ENCODE measurements around the gene TMEM209. TPM values are rescaled to one million over a fixed set of nuclear protein-coding genes. Genes with fewer than 3 reads are reported as not detected.

The TMEM209 gene
- 11.0 to 17.8 TPM (median 15.4 TPM) in 5 replicates for total RNA-seq (2022; extraction: Qiagen RNA extraction; ENCODE audit: low read depth)

DNA sequence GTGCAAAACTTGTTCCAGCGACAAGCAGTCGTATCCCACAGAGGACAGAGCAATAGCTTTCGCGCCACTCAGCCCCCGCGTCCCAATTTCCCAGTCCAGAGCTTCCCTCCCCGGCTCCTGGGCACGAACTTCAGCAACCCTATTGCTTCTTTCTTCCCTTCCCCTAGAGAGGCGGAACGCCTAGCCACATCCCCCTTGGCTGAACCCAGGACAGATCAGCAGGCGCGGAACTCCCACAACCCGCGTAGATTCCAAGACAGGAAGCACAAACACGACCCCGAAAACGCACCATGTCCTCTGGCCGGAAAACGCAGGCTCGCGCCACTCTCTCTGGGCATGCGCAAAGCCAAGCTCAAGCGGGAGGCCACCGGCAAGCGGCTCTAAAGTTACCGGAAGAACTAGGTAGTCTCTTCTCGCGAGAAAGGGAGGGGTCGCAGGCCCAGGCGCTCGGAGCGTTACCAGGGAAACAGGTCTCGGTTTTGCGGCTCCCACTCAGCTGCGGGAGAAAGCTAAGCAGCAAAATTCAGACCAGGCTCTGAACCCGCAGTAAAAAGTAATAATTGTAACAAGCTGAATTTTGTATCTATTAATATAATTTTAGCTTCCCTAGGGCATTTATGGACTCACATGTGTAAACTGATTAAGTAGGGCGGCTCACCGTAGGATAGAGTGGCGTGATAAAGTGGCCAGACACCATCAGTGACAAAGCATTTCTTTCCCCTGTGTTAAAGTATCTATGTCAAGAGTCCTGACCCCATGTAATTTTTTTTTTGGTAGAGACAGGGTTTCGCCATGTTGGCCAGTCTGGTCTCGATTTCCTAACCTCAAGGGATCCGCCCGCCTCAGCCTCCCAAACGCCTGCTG lies at the start of gene TMEM209:
TMEM209 (minus strand) TSS at position 323 of the 864 bp plus-strand sequence; CDS start at position 292, 31 bp downstream.

DNA sequence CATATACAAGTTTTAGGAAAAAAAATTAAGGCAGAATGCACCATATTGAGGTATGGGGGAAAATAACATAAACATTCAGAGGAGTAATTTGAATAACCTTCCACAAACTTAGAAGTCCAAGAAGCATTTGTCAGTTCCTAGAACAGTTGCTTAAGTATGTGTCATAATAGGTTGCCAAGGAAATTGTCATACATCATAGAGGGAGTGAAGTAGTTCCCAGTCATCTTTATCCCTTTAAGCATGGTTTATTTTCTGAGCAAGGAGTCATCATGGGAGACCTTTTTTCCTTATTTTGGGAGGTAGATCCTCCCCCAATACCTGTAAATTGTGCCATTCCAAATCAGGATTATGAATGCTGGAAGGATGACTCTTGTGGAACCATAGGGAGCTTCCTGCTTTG lies 2.4 kb upstream of the TMEM209 start, which contains the start of gene SSMEM1:
SSMEM1 (plus strand) TSS at position 219 of the 400 bp plus-strand sequence; CDS start at position 270, 51 bp downstream.

Other genes with a start within 250 kb of the TMEM209 start
- gene ZC3HC1, start 154.0 kb downstream of the TMEM209 start, total RNA-seq (2022; extraction: Qiagen RNA extraction; ENCODE audit: low read depth): 24.7 to 27.6 TPM (median 26.6 TPM) in 5 replicates
- 10.0 to 15.3 TPM (median 13.9 TPM) in 5 replicates for gene KLHDC10, start 134.9 kb downstream of the TMEM209 start, total RNA-seq (2022; extraction: Qiagen RNA extraction; ENCODE audit: low read depth)
- gene SSMEM1, start 2.5 kb upstream of the TMEM209 start, total RNA-seq (2022; extraction: Qiagen RNA extraction; ENCODE audit: low read depth): not detected in 5 replicates
- 0.18 to 0.28 TPM in 2 of 5 replicates, not detected in the others for gene CPA2, start 61.5 kb upstream of the TMEM209 start, total RNA-seq (2022; extraction: Qiagen RNA extraction; ENCODE audit: low read depth)
- gene CPA4, start 87.8 kb upstream of the TMEM209 start, total RNA-seq (2022; extraction: Qiagen RNA extraction; ENCODE audit: low read depth): 3.7 to 5.0 TPM (median 4.5 TPM) in 5 replicates
- not detected in 5 replicates for gene CPA5, start 139.4 kb upstream of the TMEM209 start, total RNA-seq (2022; extraction: Qiagen RNA extraction; ENCODE audit: low read depth)
- gene CPA1, start 175.1 kb upstream of the TMEM209 start, total RNA-seq (2022; extraction: Qiagen RNA extraction; ENCODE audit: low read depth): not detected in 5 replicates
- gene CEP41, start 235.6 kb upstream of the TMEM209 start, total RNA-seq (2022; extraction: Qiagen RNA extraction; ENCODE audit: low read depth): 12.3 to 15.3 TPM (median 13.6 TPM) in 5 replicates